ENCODE measurements around the gene FAM20C.
"Not testable (repeated sequence)": the region's sequence is repeated elsewhere in the genome, so short reads cannot be mapped to it uniquely, and the experiment has no call there.

FAM20C gene

GRCh38 chr7:170551-171363, 21.6 kb upstream of the FAM20C start:
- DNase-seq, result no peak
- in situ Hi-C loops (cut with MboI; ENCODE audit: low pct_unique_long_range_greater_than_20kb, low sequenced_read_pairs), result no loop called here

GRCh38 chr7:171364-171904, 20.9 kb upstream of the FAM20C start:
- in situ Hi-C loops (cut with MboI; ENCODE audit: low pct_unique_long_range_greater_than_20kb, low sequenced_read_pairs), result no loop called here
- no peak for DNase-seq

GRCh38 chr7:171912-172515, 20.4 kb upstream of the FAM20C start:
- in situ Hi-C loops (cut with MboI; ENCODE audit: low pct_unique_long_range_greater_than_20kb, low sequenced_read_pairs), result no loop called here

GRCh38 chr7:173209-173918, 19.0 kb upstream of the FAM20C start:
- in situ Hi-C loops (cut with MboI; ENCODE audit: low pct_unique_long_range_greater_than_20kb, low sequenced_read_pairs), result no loop called here
- no peak for DNase-seq

More at GRCh38 chr7:171912-172515, 20.4 kb upstream of the FAM20C start:
- no peak for DNase-seq

- in situ Hi-C loops (cut with MboI; ENCODE audit: low pct_unique_long_range_greater_than_20kb, low sequenced_read_pairs), result no loop called here
- DNase-seq, result no peak
Observed at GRCh38 chr7:174716-175115, 17.7 kb upstream of the FAM20C start.

GRCh38 chr7:175955-176354, 16.4 kb upstream of the FAM20C start:
- no peak for DNase-seq
- in situ Hi-C loops (cut with MboI; ENCODE audit: low pct_unique_long_range_greater_than_20kb, low sequenced_read_pairs), result no loop called here

- in situ Hi-C loops (cut with MboI; ENCODE audit: low pct_unique_long_range_greater_than_20kb, low sequenced_read_pairs), result no loop called here
Observed at GRCh38 chr7:176381-176780, 16.0 kb upstream of the FAM20C start.

GRCh38 chr7:176786-177459, 15.4 kb upstream of the FAM20C start:
- DNase-seq, result no peak
- in situ Hi-C loops (cut with MboI; ENCODE audit: low pct_unique_long_range_greater_than_20kb, low sequenced_read_pairs), result no loop called here

More at GRCh38 chr7:176381-176780, 16.0 kb upstream of the FAM20C start:
- DNase-seq, result no peak

GRCh38 chr7:178444-178843, 13.9 kb upstream of the FAM20C start:
- in situ Hi-C loops (cut with MboI; ENCODE audit: low pct_unique_long_range_greater_than_20kb, low sequenced_read_pairs), result no loop called here
- DNase-seq, result no peak

- DNase-seq, result no peak
- in situ Hi-C loops (cut with MboI; ENCODE audit: low pct_unique_long_range_greater_than_20kb, low sequenced_read_pairs), result no loop called here
Observed at GRCh38 chr7:179209-179681, 13.1 kb upstream of the FAM20C start.

GRCh38 chr7:179948-180694, 12.2 kb upstream of the FAM20C start:
- no peak for DNase-seq
- in situ Hi-C loops (cut with MboI; ENCODE audit: low pct_unique_long_range_greater_than_20kb, low sequenced_read_pairs), result no loop called here

- in situ Hi-C loops (cut with MboI; ENCODE audit: low pct_unique_long_range_greater_than_20kb, low sequenced_read_pairs), result no loop called here
- DNase-seq, result no peak
Observed at GRCh38 chr7:181738-182137, 10.6 kb upstream of the FAM20C start.

- in situ Hi-C loops (cut with MboI; ENCODE audit: low pct_unique_long_range_greater_than_20kb, low sequenced_read_pairs), result not testable (repeated sequence)
Observed at GRCh38 chr7:182502-182901, 9.9 kb upstream of the FAM20C start.

GRCh38 chr7:183496-184292, 8.7 kb upstream of the FAM20C start:
- in situ Hi-C loops (cut with MboI; ENCODE audit: low pct_unique_long_range_greater_than_20kb, low sequenced_read_pairs), result no loop called here

More at GRCh38 chr7:182502-182901, 9.9 kb upstream of the FAM20C start:
- DNase-seq, result not testable (repeated sequence)

GRCh38 chr7:184294-185264, 7.8 kb upstream of the FAM20C start:
- no peak for DNase-seq
- in situ Hi-C loops (cut with MboI; ENCODE audit: low pct_unique_long_range_greater_than_20kb, low sequenced_read_pairs), result no loop called here

More at GRCh38 chr7:183496-184292, 8.7 kb upstream of the FAM20C start:
- no peak for DNase-seq

GRCh38 chr7:186516-187113, 5.8 kb upstream of the FAM20C start:
- no peak for DNase-seq
- in situ Hi-C loops (cut with MboI; ENCODE audit: low pct_unique_long_range_greater_than_20kb, low sequenced_read_pairs), result no loop called here
